Measurements from ENCODE around the gene LUZP2. TPM values are rescaled to one million over a fixed set of nuclear protein-coding genes. Genes with fewer than 3 reads are reported as not detected.

The LUZP2 gene
- total RNA-seq, 1 donor from 2014 or later: 0.33 TPM

GRCh38 chr11:25094085-25094802 is 597.4 kb downstream of the LUZP2 start:
- TF ChIP-seq, protein P1, sequence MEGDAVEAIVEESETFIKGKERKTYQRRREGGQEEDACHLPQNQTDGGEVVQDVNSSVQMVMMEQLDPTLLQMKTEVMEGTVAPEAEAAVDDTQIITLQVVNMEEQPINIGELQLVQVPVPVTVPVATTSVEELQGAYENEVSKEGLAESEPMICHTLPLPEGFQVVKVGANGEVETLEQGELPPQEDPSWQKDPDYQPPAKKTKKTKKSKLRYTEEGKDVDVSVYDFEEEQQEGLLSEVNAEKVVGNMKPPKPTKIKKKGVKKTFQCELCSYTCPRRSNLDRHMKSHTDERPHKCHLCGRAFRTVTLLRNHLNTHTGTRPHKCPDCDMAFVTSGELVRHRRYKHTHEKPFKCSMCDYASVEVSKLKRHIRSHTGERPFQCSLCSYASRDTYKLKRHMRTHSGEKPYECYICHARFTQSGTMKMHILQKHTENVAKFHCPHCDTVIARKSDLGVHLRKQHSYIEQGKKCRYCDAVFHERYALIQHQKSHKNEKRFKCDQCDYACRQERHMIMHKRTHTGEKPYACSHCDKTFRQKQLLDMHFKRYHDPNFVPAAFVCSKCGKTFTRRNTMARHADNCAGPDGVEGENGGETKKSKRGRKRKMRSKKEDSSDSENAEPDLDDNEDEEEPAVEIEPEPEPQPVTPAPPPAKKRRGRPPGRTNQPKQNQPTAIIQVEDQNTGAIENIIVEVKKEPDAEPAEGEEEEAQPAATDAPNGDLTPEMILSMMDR (IDR thresholded peaks at IDR 0.05; ENCODE audit: insufficient read depth, low read length, poor library complexity, severe bottlenecking): no peak
- DNase-seq (ENCODE audit: low read depth): no peak
- no peak overlapping the region for H3K4me3 ChIP-seq (ENCODE audit: low read depth, low read length)
- no peaks in the 10 kb centered on the region for H3K27me3 ChIP-seq (ENCODE audit: control insufficient read depth, insufficient read depth, low read length)
- no peaks in the 10 kb centered on the region for H3K36me3 ChIP-seq (ENCODE audit: control insufficient read depth, insufficient read depth, low read length)

GRCh38 chr11:25119416-25119815 is 622.6 kb downstream of the LUZP2 start:
- TF ChIP-seq, protein P1 (IDR thresholded peaks at IDR 0.05; ENCODE audit: insufficient read depth, low read length, poor library complexity, severe bottlenecking): no peak
- no peak for DNase-seq (ENCODE audit: low read depth)
- Histone ChIP-seq H3K36me3 (ENCODE audit: control insufficient read depth, insufficient read depth, low read length) (no peaks in the 10 kb centered on the region), H3K27me3 (ENCODE audit: control insufficient read depth, insufficient read depth, low read length) (no peaks in the 10 kb centered on the region), H3K4me3 (ENCODE audit: low read depth, low read length) (no peak overlapping the region)

Data from kidney epithelial cell (primary cell).